Neuronal stem cell (in vitro differentiated cells): ENCODE data around the gene RSPRY1.

Experiments
- DNase-seq: peaks from one replicate; pipeline ENCODE4 v3.0.0-alpha.2; 2013; ENCODE audit warnings: low spot score
- H2AFZ ChIP-seq: one replicate; pipeline ENCODE4 v1.6.1; 2013; ENCODE audit warnings: mild to moderate bottlenecking, low read length, inconsistent platforms
- H2AK5ac ChIP-seq: 2 replicates; pipeline ENCODE4 v1.6.1; 2013; ENCODE audit warnings: low read depth, mild to moderate bottlenecking, inconsistent platforms, low read length, moderate library complexity, mixed read lengths
- H2BK120ac ChIP-seq: 2 replicates; pipeline ENCODE4 v1.6.1; 2013; ENCODE audit warnings: low read depth, mild to moderate bottlenecking, inconsistent platforms, low read length, moderate library complexity, mixed read lengths
- H2BK12ac ChIP-seq: one replicate; pipeline ENCODE4 v1.6.1; 2013; ENCODE audit warnings: low read length, inconsistent platforms
- H2BK15ac ChIP-seq: 2 replicates; pipeline ENCODE4 v1.6.1; 2013; ENCODE audit warnings: mild to moderate bottlenecking, low read length, inconsistent platforms, mixed read lengths
- H2BK5ac ChIP-seq: one replicate; pipeline ENCODE4 v1.6.1; 2013; ENCODE audit warnings: inconsistent platforms, mild to moderate bottlenecking, low read length, moderate library complexity
- H3K14ac ChIP-seq: one replicate; pipeline ENCODE4 v1.6.1; 2013; ENCODE audit warnings: low read length, inconsistent platforms
- H3K18ac ChIP-seq: 2 replicates; pipeline ENCODE4 v1.6.1; 2013; ENCODE audit warnings: low read length, inconsistent platforms
- H3K23ac ChIP-seq: 2 replicates; pipeline ENCODE4 v1.6.1; 2013; ENCODE audit warnings: low read depth, mild to moderate bottlenecking, mixed read lengths, low read length, inconsistent platforms; ENCODE audit not compliant: poor library complexity
- H3K27ac ChIP-seq: replicated peaks from 3 replicates; pipeline ENCODE4 v1.5.1; 2013; ENCODE audit warnings: low read length, inconsistent platforms
- H3K27me3 ChIP-seq, 3 experiments: 2 replicates each; pipeline ENCODE4 v1.6.1; 2013; ENCODE audit warnings: low read length in 3 of 3, mild to moderate bottlenecking in 2 of 3, inconsistent platforms in 1 of 3, low read depth in 1 of 3, mixed read lengths in 1 of 3, moderate library complexity in 1 of 3; ENCODE audit not compliant: control insufficient read depth in 3 of 3, insufficient read depth in 3 of 3
- H3K36me3 ChIP-seq, 2 donors: replicated peaks in 1 of 2; 2 replicates each; pipeline ENCODE4 v1.6.1; 2013; ENCODE audit warnings: low read length in 2 of 2; ENCODE audit not compliant: control insufficient read depth in 2 of 2, insufficient read depth in 2 of 2
- H3K4ac ChIP-seq: 2 replicates; pipeline ENCODE4 v1.6.1; 2013; ENCODE audit warnings: inconsistent platforms, mild to moderate bottlenecking, low read length, moderate library complexity
- H3K4me1 ChIP-seq, 2 donors: 1 replicate in 1 of 2; 2 replicates in 1 of 2; pipeline ENCODE4 v1.6.1; 2013; ENCODE audit warnings: low read length in 2 of 2, low read depth in 1 of 2; ENCODE audit not compliant: control insufficient read depth in 2 of 2, insufficient read depth in 1 of 2
- H3K4me2 ChIP-seq: one replicate; pipeline ENCODE4 v1.6.1; 2013; ENCODE audit warnings: mild to moderate bottlenecking, low read length, inconsistent platforms; ENCODE audit not compliant: insufficient read depth, poor library complexity, severe bottlenecking
- H3K4me3 ChIP-seq, 2 donors: 2 replicates each; pipeline ENCODE4 v1.5.1; 2013; ENCODE audit warnings: low read length in 2 of 2, mild to moderate bottlenecking in 2 of 2, inconsistent platforms in 1 of 2, moderate library complexity in 1 of 2
- H3K79me1 ChIP-seq: one replicate; pipeline ENCODE4 v1.6.1; 2013; ENCODE audit warnings: low read depth, mild to moderate bottlenecking, inconsistent platforms, low read length, moderate library complexity
- H3K9ac ChIP-seq: one replicate; pipeline ENCODE4 v1.6.1; 2013; ENCODE audit warnings: mild to moderate bottlenecking, low read depth, low read length, inconsistent platforms; ENCODE audit not compliant: poor library complexity
- H3K9me3 ChIP-seq, 2 donors: replicated peaks in 1 of 2; 2 replicates each; pipeline versions ENCODE3 to v1.6.1; 2013; ENCODE audit warnings: low read length in 2 of 2, mild to moderate bottlenecking in 2 of 2, inconsistent platforms in 1 of 2, low read depth in 1 of 2, mixed read lengths in 1 of 2, moderate library complexity in 1 of 2; ENCODE audit not compliant: control insufficient read depth in 2 of 2, insufficient read depth in 1 of 2
- H4K8ac ChIP-seq: one replicate; pipeline ENCODE4 v1.6.1; 2013; ENCODE audit warnings: low read depth, mild to moderate bottlenecking, inconsistent platforms, low read length, moderate library complexity
- H4K91ac ChIP-seq: one replicate; pipeline ENCODE4 v1.6.1; 2013; ENCODE audit warnings: low read length, low read depth, mild to moderate bottlenecking, inconsistent platforms; ENCODE audit not compliant: poor library complexity
- WGBS, 2 donors: extraction: QIAGEN DNeasy Blood & Tissue Kit; methylation state at CpG; one replicate each; pipeline ENCODE4 v1.1.7; 2013; ENCODE audit warnings: missing lambda C conversion rate in 2 of 2, mixed read lengths in 1 of 2; ENCODE audit not compliant: insufficient read length in 2 of 2, insufficient replicate concordance in 1 of 2; ENCODE audit errors: extremely low coverage in 2 of 2; 5-methylcytosine and 5-hydroxymethylcytosine counted together

Gene RSPRY1

DNA sequence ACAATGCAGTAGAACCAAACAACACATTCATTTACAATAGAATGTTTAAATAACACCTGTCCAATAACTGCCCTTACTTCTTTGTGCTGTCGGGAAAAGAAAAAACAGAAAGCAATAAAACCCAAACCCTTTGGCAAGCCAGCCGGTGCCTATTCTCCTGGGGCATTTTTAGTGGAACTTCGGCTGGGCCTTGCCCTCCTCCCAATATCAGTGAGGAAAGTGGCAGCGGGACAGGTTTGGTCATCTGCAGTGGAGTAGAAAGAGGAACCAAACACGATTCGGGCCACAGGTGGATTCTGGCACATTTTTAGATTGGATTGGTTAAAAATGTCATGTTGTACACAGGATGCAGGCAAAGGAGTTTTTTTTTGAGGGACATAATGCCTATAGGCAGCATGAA lies 32.3 kb upstream of the RSPRY1 start:
- H3K9me3 ChIP-seq, result peaks cover 0 to 2% of the 10 kb centered on the region in 2 donors
- H3K4me1 ChIP-seq, result peaks cover 0 to 2% of the 10 kb centered on the region in 2 donors
- no peak for DNase-seq
- H4K8ac ChIP-seq, result no peak overlapping the region
- H2BK15ac ChIP-seq, result no peak overlapping the region
- no peak overlapping the region for H2AFZ ChIP-seq
- H3K23ac ChIP-seq, result no peak overlapping the region
- H3K27ac ChIP-seq, result no peak overlapping the region
- no peak overlapping the region for H3K4me3 ChIP-seq
- no peaks in the 10 kb centered on the region for H3K27me3 ChIP-seq
- peaks cover 2% of the 10 kb centered on the region for H3K79me1 ChIP-seq
- H3K4ac ChIP-seq, result no peak overlapping the region
- no peak overlapping the region for H4K91ac ChIP-seq
- no peak overlapping the region for H3K9ac ChIP-seq
- no peak overlapping the region for H2AK5ac ChIP-seq
- H3K14ac ChIP-seq, result no peak overlapping the region
- WGBS, 2 donors, result no CpG with 5 or more reads among the region's 6 CpGs
- H3K36me3 ChIP-seq, result peaks cover 28 to 100% of the 10 kb centered on the region in 2 donors
- H2BK120ac ChIP-seq, result no peak overlapping the region
- no peak overlapping the region for H3K18ac ChIP-seq
- H3K4me2 ChIP-seq, result no peak overlapping the region
- no peak overlapping the region for H2BK12ac ChIP-seq
- H2BK5ac ChIP-seq, result no peak overlapping the region

DNA sequence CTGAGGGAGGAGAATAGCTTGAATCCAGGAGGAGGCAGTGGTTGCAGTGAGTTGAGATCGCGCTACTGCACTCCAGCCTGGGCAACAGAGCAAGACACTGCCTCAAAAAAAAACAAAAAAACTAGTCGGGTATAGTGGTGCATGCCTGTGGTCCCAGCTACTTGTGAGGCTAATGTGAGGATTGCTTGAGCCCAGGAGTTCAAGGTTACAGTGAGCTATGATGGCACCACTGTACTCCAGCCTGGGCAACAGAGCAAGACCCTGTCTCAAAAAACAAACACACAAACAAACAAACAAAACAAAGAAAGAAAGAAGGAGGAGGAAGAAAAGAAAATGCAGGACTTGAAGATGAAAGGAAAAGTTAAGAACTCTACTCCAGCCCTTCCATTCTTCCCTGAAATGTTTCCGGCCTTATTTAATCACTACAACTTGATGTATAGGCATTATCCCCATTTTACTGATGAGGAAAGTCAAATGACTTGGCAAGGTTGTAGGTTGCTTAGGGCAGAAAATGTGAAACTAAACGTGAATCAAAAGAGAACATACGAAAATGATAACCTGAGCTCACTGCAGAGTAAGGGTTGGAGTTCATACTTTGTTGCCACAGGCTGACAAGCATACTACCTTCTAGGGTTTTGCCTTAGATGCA lies 30.3 kb upstream of the RSPRY1 start:
- Histone ChIP-seq H2BK5ac (no peak overlapping the region), H3K9ac (no peak overlapping the region), H3K4me2 (no peak overlapping the region), H3K4me1 (peaks cover 0 to 2% of the 10 kb centered on the region in 2 donors), H4K91ac (no peak overlapping the region), H3K14ac (no peak overlapping the region), H3K36me3 (peaks cover 29 to 97% of the 10 kb centered on the region in 2 donors), H3K9me3 (peaks cover 0 to 2% of the 10 kb centered on the region in 2 donors), H3K4ac (no peak overlapping the region), H2BK15ac (no peak overlapping the region), H4K8ac (no peak overlapping the region), H2AFZ (no peak overlapping the region), H3K27me3 (no peaks in the 10 kb centered on the region), H3K79me1 (peaks cover 2% of the 10 kb centered on the region), H3K27ac (no peak overlapping the region), H2BK120ac (no peak overlapping the region), H3K4me3 (no peak overlapping the region), H2BK12ac (no peak overlapping the region), H2AK5ac (no peak overlapping the region), H3K18ac (no peak overlapping the region), H3K23ac (no peak overlapping the region)
- no CpG with 5 or more reads among the region's 6 CpGs for WGBS, 2 donors
- DNase-seq, result no peak

DNA sequence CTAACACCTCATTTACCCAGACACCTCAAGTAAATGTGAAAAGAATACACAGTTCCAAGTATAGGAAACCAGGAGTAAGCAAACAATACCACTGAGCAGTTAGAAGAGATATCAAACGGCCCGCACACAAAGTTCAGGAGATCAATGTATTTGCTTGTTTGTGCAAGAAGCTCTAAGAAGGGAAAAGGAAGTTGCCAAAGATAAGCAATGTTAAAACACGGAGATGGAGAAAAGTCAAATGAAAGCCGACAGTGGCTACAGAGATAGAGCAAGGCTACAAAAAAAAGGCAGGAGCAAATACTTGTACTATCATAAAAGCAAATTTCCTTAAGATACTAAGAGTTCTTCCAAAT lies 29.8 kb upstream of the RSPRY1 start:
- Histone ChIP-seq H4K8ac (no peak overlapping the region), H3K36me3 (peaks cover 29 to 97% of the 10 kb centered on the region in 2 donors)
- DNase-seq, result no peak

DNA sequence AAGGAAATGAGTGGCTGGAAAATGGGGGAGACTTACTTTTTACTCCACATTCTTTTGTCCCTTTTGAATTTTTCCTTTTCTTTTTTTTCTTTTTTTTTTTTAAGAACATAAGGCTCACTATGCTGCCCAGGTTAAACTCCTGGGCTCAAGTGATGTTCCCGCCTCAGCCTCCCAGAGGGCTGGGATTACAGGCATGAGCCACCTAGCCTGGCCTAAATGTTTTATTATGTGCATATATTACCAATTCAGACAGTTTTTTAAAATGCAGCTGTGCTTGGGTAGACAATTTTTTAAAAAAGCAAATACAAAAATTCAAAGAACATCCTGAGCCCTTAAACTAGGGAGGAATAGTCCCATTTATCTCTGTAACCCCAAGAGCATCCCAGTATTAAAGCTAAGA lies 28.6 kb upstream of the RSPRY1 start:
- Histone ChIP-seq H2AK5ac (no peak overlapping the region), H2BK15ac (no peak overlapping the region), H2BK120ac (no peak overlapping the region), H3K9me3 (peaks cover 0 to 2% of the 10 kb centered on the region in 2 donors), H3K4ac (no peak overlapping the region), H3K4me2 (no peak overlapping the region), H2AFZ (no peak overlapping the region), H3K9ac (no peak overlapping the region), H3K36me3 (peaks cover 25 to 94% of the 10 kb centered on the region in 2 donors), H2BK12ac (no peak overlapping the region), H4K91ac (no peak overlapping the region), H3K27ac (no peak overlapping the region), H3K18ac (no peak overlapping the region), H3K27me3 (no peaks in the 10 kb centered on the region), H2BK5ac (no peak overlapping the region), H3K4me1 (no peaks in the 10 kb centered on the region), H3K4me3 (no peak overlapping the region), H4K8ac (no peak overlapping the region), H3K14ac (no peak overlapping the region), H3K23ac (no peak overlapping the region), H3K79me1 (peaks cover 2% of the 10 kb centered on the region)
- no CpG with 5 or more reads among the region's 1 CpG for WGBS, 2 donors
- no peak for DNase-seq

More for the DNA sequence above, 29.8 kb upstream of the RSPRY1 start:
- Histone ChIP-seq H3K4me1 (peaks cover 0 to under 1% of the 10 kb centered on the region in 2 donors), H2AK5ac (no peak overlapping the region), H3K9ac (no peak overlapping the region), H3K79me1 (peaks cover 2% of the 10 kb centered on the region), H3K4ac (no peak overlapping the region), H3K14ac (no peak overlapping the region), H3K18ac (no peak overlapping the region), H3K27ac (no peak overlapping the region), H3K23ac (no peak overlapping the region), H2BK12ac (no peak overlapping the region), H3K27me3 (no peaks in the 10 kb centered on the region), H3K4me3 (no peak overlapping the region), H2BK5ac (no peak overlapping the region), H4K91ac (no peak overlapping the region), H2BK120ac (no peak overlapping the region), H3K9me3 (peaks cover 0 to 2% of the 10 kb centered on the region in 2 donors), H2AFZ (no peak overlapping the region), H3K4me2 (no peak overlapping the region), H2BK15ac (no peak overlapping the region)
- WGBS, 2 donors, result no CpG with 5 or more reads among the region's 4 CpGs
